ENCODE data around the gene TRIO. TPM values are rescaled to one million over a fixed set of nuclear protein-coding genes. Genes with fewer than 3 reads are reported as not detected.

Gene TRIO
- total RNA-seq, 3 donors from 2014 or later (not counting 1 experiment from before 2014, with no cell fraction given): 84.6 to 136 (median 94.3) TPM

DNA sequence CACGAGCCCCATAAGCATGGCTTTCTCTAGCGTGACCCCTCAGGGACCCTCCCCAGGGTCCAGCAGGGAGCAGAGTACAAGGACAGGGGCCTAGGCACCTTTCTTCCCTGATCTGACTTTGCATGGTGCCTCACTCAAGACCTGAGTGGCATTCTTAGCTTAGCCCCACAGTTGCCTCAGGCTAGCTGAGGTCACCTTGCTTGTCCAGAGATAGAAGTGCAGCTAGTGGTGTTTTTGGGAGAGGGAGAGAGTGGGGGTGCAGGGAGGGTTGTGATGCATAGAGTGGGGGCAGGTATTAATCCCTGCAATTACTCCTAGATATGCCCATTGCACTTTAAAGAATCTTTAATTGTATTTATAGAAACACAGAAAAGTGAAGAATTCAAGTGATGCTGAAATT lies 8.4 kb upstream of the TRIO start:
- no peak for DNase-seq
- TF ChIP-seq, protein P1, sequence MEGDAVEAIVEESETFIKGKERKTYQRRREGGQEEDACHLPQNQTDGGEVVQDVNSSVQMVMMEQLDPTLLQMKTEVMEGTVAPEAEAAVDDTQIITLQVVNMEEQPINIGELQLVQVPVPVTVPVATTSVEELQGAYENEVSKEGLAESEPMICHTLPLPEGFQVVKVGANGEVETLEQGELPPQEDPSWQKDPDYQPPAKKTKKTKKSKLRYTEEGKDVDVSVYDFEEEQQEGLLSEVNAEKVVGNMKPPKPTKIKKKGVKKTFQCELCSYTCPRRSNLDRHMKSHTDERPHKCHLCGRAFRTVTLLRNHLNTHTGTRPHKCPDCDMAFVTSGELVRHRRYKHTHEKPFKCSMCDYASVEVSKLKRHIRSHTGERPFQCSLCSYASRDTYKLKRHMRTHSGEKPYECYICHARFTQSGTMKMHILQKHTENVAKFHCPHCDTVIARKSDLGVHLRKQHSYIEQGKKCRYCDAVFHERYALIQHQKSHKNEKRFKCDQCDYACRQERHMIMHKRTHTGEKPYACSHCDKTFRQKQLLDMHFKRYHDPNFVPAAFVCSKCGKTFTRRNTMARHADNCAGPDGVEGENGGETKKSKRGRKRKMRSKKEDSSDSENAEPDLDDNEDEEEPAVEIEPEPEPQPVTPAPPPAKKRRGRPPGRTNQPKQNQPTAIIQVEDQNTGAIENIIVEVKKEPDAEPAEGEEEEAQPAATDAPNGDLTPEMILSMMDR (IDR thresholded peaks at IDR 0.05): no peak
- ATAC-seq: no peak
- intact Hi-C loops (cut with micrococcal nuclease): no loop called here
- Mint-ChIP-seq H3K9me3 (no peaks in the 10 kb centered on the region), H3K4me1 (no peaks in the 10 kb centered on the region), H3K4me3 (no peak overlapping the region), H3K27ac (no peak overlapping the region), H3K36me3 (no peaks in the 10 kb centered on the region), H3K27me3 (ENCODE audit: low read depth in 2 of 2) (peaks cover 25 to 28% of the 10 kb centered on the region in 2 donors)
- Histone ChIP-seq H3K4me3 (ENCODE audit: low read length) (no peak overlapping the region), H3K27ac (ENCODE audit: low read length) (no peak overlapping the region), H3K36me3 (ENCODE audit: control insufficient read depth, insufficient read depth, low read length) (no peaks in the 10 kb centered on the region), H3K27me3 (ENCODE audit: control insufficient read depth, insufficient read depth, low read length) (no peaks in the 10 kb centered on the region), H3K4me1 (ENCODE audit: control insufficient read depth, insufficient read depth, low read length) (no peaks in the 10 kb centered on the region), H3K9me3 (ENCODE audit: control insufficient read depth, insufficient read depth, low read length) (peaks cover 5% of the 10 kb centered on the region)
- WGBS (ENCODE audit: insufficient coverage): 79% methylated on average over 2 of the region's 2 CpGs

DNA sequence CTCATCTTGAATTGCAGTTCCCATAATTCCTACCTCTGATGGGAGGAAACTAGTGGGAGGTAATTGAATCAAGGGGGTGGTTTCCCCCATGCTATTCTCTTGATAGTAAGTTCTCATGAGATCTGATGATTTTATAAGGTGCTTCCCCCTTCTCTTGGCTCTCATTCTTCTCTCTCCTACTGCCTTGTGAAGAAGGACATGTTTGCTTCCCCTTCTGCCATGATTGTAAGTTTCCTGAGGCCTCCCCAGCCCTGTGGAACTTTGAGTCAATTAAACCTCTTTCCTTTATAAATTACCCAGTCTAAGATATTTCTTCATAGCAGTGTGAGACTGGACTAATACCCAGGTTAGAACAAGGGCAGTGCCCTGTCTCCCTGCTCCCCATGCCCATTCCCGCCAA lies 7.5 kb upstream of the TRIO start:
- no peaks in the 10 kb centered on the region for H3K36me3 Mint-ChIP-seq
- peaks cover 27 to 29% of the 10 kb centered on the region in 2 donors for H3K27me3 Mint-ChIP-seq (ENCODE audit: low read depth in 2 of 2)
- TF ChIP-seq, protein P1 (IDR thresholded peaks at IDR 0.05): no peak
- H3K9me3 Mint-ChIP-seq: no peaks in the 10 kb centered on the region
- no peak overlapping the region for H3K27ac Mint-ChIP-seq
- WGBS (ENCODE audit: insufficient coverage): 57% methylated on average over 1 of the region's 1 CpG
- Histone ChIP-seq H3K4me3 (ENCODE audit: low read length) (no peak overlapping the region), H3K36me3 (ENCODE audit: control insufficient read depth, insufficient read depth, low read length) (no peaks in the 10 kb centered on the region), H3K9me3 (ENCODE audit: control insufficient read depth, insufficient read depth, low read length) (peaks cover 5% of the 10 kb centered on the region), H3K27me3 (ENCODE audit: control insufficient read depth, insufficient read depth, low read length) (no peaks in the 10 kb centered on the region), H3K4me1 (ENCODE audit: control insufficient read depth, insufficient read depth, low read length) (no peaks in the 10 kb centered on the region), H3K27ac (ENCODE audit: low read length) (no peak overlapping the region)
- no peak for ATAC-seq
- H3K4me1 Mint-ChIP-seq: no peaks in the 10 kb centered on the region
- H3K4me3 Mint-ChIP-seq: no peak overlapping the region
- DNase-seq: no peak
- intact Hi-C loops (cut with micrococcal nuclease): no loop called here

DNA sequence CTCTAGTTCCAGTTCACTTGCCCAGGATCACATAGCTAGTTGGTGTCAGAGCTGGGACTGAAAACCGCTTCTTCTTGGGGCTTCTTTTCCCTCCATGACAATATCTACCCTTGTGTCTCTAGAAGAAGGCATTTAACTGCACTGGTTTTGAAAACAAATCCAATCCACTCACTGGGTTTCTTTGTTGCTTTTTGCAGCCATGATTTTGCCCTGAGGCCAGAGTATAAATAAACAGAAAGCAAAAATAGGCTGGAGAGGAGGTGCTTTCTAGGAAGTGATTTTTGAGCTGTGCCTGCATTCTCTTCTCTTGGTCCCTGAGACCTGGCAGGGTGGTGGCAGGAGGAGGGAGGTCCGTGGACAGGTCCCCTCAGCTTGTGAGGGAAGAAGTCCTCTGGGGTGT lies 6.9 kb upstream of the TRIO start:
- Mint-ChIP-seq H3K27ac (no peak overlapping the region), H3K4me1 (no peaks in the 10 kb centered on the region), H3K4me3 (no peak overlapping the region), H3K36me3 (no peaks in the 10 kb centered on the region), H3K9me3 (no peaks in the 10 kb centered on the region), H3K27me3 (ENCODE audit: low read depth in 2 of 2) (peaks cover 27 to 29% of the 10 kb centered on the region in 2 donors)
- Histone ChIP-seq H3K9me3 (ENCODE audit: control insufficient read depth, insufficient read depth, low read length) (peaks cover 5% of the 10 kb centered on the region), H3K36me3 (ENCODE audit: control insufficient read depth, insufficient read depth, low read length) (no peaks in the 10 kb centered on the region), H3K27me3 (ENCODE audit: control insufficient read depth, insufficient read depth, low read length) (no peaks in the 10 kb centered on the region), H3K4me1 (ENCODE audit: control insufficient read depth, insufficient read depth, low read length) (no peaks in the 10 kb centered on the region), H3K27ac (ENCODE audit: low read length) (no peak overlapping the region), H3K4me3 (ENCODE audit: low read length) (no peak overlapping the region)
- ATAC-seq (no peak), DNase-seq (no peak)
- TF ChIP-seq, protein P1 (IDR thresholded peaks at IDR 0.05): no peak
- WGBS (ENCODE audit: insufficient coverage): 93% methylated on average over 2 of the region's 2 CpGs
- intact Hi-C loops (cut with micrococcal nuclease): no loop called here
